Putamen (tissue), 1 donor: ENCODE results near the gene NIPAL4.
"Not testable (repeated sequence)": the region's sequence is repeated elsewhere in the genome, so short reads cannot be mapped to it uniquely, and the experiment has no call there.

Source experiments
- DNase-seq: peaks from one replicate; pipeline ENCODE4 v3.0.0-alpha.2; 2016; ENCODE audit warnings: low spot score

The NIPAL4 gene

DNA sequence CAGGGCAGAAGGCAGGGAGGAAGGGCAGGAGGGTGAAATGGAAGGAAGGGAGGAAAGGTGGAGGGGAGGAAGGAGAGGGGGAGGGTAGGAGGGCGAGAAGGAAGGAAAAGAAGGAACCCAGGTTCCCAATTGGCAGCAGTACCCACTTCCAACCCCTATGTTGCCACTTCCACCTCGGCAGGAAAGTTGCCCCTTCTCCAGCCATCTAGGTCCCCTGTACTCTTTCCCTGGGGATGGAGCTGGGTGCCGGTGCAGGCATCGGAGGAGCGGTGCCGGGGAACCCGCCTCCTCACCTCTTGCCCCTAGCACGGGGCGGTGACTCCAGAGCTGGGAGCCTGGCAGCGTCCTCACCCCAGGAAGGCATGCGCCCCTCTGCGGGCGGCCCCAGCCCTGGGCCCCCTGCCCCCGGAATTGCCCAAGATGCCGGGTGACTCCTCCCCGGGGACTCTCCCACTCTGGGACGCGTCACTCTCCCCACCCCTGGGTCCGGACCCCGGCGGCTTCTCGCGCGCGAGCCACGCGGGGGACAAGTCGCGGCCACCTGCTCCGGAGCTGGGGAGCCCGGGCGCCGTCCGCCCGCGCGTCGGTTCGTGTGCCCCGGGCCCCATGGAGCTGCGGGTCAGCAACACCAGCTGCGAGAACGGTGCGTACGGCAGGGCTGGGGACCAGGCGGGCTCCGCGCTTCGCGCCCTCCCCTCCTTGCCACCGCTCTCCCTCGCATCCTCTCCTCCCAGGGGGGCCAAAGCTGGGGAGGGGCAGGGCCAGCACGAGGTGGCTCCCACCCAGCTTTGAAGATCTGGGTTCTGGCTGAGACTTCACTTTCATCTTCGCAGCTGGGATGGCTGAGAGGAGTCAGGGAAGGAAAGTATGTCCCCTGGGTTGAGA lies at the start of gene NIPAL4:
Gene NIPAL4, plus strand, starts transcription at position 499 of the 885 bp plus-strand sequence. Its CDS starts 108 bp downstream, at position 607.
- no peak for DNase-seq

DNA sequence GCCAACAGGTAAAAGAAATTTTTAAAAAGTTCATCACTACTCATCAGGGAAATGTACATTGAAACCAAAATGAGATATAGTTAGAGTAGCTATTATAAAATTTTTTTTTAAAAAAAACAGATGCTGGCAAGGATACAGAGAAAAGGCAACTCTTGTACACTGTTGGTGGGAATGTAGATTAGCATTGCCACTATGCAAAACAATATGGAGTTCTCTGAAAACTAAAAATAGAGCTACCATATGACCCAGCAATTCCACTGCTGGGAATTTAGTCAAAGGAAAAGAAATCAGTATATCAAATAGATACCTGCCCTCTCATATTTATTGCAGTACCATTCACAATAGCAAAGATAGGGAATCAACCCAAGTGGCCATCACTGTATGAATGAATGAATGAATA lies 44.2 kb upstream of the NIPAL4 start:
- DNase-seq = no peak

GRCh38 chr5:157419521-157419920 lies 40.5 kb upstream of the NIPAL4 start:
- not testable (repeated sequence) for DNase-seq

DNA sequence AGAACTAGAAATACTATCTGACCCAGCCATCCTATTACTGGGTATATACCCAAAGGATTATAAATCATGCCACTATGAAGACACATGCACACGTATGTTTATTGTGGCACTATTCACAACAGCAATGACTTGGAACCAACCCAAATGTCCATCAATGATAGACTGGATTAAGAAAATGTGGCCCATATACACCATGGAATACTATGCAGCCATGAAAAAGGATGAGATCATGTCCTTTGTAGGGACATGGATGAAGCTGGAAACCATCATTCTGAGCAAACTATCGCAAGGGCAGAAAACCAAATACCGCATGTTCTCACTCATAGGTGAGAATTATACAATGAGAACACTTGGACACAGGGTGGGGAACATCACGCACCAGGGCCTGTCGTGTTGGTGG lies 30.1 kb upstream of the NIPAL4 start:
- not testable (repeated sequence) for DNase-seq

GRCh38 chr5:157431544-157432200 lies 28.3 kb upstream of the NIPAL4 start:
- DNase-seq = peak; percentile 81

DNA sequence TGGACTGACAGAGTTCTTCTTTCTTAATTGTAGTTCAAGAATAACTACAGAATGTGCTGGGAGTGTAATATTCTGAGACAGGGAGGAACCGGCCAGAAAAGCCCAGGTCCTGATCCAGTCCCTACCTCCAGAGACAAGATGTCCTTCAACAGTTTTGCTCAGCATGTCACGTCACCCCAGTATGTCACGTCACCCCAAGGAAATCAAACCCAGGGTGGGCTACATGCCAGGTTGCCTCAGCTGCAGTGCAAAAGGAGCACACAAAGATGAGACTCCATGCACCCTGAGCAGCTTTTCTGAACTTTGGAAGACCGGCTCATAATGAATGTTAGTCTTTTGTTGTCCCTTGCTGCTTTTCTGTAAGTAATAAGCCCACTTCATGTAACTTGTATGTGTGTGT lies 25.9 kb upstream of the NIPAL4 start:
- DNase-seq = no peak

DNA sequence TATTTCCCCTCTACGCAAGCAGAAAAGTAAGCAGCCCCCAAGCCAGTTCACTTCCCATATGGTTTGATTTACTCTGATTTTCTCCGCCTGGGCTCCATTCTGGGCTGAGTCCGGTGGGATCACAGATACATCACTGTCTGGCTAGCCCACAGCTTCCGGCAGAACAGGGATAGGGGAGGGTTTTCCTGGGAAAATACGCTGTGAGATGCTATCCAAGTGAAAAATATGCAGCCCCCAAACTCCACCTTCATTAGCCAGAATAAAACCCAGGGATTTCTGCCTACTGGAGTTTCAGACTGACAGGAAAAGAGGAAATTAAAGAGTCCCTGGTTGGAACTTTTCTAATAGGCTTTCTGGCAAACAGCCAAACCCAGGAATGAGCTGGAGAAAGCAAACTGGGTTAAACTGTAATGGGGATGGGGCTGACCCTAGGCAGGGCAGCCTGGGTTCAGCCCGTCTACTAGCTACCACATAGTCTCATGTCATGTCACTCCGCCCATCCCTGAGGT lies 16.9 kb upstream of the NIPAL4 start:
- no peak for DNase-seq

GRCh38 chr5:157444224-157444623 lies 15.8 kb upstream of the NIPAL4 start:
- DNase-seq = no peak

GRCh38 chr5:157445745-157446411 lies 14.1 kb upstream of the NIPAL4 start:
- DNase-seq = no peak

DNA sequence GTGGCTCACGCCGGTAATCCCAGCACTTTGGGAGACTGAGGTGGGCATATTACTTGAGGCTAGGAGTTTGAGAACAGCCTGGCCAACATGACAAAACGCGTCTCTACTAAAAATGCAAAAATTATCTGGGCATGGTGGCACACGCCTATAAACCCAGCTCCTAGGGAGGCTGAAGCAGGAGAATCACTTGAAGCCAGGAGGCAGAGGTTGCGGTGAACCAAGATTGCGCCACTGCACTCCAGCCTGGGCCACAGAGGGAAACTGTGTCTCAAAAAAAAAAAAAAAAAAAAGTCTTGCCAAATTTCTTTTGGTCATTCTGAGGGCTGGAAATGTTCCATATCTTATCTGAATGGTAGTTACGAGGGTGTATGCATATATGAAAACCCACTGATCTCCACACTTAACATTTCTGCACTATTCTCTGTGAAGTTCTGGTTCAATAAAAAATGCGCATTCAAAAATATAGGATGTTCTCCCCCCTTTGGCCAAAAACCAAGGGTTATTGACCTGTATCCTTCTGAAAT lies 13.5 kb upstream of the NIPAL4 start:
- DNase-seq = no peak

DNA sequence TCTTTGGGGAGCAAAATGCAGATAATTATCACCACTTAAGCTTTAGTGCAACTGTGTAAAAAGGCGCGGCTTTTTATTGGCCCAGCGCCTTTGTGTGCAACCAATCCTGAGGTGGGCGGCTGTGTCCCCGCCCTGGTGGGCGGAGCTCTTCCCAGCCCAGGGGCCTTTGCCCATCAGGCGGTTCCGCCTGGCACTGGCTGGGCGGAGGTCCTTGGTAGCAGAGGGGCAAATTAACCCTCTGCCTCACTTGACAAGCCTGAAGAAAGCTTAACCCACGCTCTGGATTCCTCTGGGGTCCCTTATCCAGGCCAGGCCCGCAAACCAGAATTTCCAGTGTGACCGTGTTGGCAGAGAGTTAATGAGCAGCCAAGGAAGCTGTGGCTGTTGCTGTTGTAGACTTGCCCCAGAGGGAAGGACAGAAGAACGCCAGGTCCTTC lies 12.8 kb upstream of the NIPAL4 start:
- DNase-seq = no peak

GRCh38 chr5:157449011-157449723 lies 10.8 kb upstream of the NIPAL4 start:
- DNase-seq = no peak

- no peak for DNase-seq
These were observed 10.0 kb upstream of the NIPAL4 start for GRCh38 chr5:157450024-157450423.

DNA sequence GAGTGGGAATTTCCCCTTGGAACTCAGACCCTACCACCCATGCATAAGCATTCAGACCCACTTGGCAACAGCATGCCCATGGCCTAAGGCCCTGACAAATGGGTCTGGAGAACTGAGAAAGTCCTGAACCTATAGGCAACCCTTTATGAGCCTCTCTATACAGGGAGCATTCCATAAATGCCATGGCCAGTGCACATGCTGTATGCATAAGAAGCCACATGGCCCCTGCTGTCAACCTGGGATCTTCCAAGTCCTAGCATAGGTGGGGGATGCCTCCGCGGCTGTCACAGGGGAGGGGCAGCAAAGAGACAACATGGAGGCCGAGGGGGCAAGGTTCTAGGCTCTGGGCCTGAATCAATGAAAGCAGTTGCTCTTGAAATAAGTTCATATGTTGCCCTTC lies 8.2 kb upstream of the NIPAL4 start:
- no peak for DNase-seq

GRCh38 chr5:157454273-157454672 lies 5.7 kb upstream of the NIPAL4 start:
- DNase-seq = no peak

GRCh38 chr5:157455057-157455456 lies 5.0 kb upstream of the NIPAL4 start:
- no peak for DNase-seq

DNA sequence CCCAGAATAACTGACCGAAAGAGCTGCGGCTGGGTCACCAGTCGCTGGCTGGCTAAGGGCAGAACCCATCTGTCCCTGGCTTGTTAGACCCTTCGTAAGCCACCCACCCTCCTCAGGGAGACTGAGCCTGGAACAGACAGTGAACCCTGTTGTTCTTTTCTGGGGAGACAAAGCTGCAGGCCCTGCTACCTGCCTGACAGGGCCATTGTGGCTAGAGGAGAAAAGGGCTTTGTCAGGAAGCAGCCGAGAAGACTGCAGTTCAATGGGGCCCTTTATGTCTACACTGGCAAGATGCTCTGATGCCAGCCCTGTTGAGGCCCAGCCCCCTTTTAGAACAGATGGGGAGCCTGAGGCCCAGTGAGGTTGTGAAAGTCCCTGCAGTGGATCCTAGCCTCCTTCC lies 3.7 kb upstream of the NIPAL4 start:
- DNase-seq = peak; percentile 98

DNA sequence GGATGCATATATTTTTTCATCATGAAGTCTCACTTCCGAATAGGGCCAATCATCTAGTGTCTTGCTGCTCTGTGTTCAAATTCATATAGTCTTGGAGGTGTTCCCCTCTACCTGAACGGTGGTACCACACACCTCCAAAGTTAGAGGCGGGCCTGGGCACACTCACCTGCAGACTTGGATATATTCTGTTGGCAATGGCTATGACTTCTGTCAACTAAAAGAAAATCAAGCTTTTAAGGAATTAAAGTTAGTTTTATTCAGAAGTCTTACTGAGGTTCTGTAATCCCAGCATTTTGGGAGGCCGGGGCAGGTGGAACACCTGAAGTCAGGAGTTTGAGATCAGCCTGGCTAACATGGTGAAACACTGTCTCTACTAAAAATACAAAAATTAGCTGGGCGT lies 2.6 kb upstream of the NIPAL4 start:
- no peak for DNase-seq

DNA sequence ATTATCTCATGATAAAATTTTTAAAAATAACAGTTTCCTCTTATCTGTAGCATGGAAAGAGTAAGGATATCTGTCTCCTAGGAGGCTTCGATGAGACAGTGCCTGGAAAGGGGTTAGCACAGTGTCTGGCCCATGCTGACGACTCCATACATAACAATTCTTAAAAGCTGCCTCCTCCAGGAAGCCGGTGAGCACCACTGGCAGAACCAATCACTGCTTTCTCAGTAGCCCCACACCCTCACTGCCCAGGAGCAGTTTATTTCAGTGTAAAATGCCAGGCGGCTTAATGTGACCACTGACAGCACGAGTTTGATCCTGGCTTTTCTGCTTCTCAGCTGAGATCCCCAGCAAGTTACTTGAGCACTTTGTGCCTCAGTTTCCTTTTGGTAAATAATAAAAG lies 1.2 kb upstream of the NIPAL4 start:
- DNase-seq = no peak

DNA sequence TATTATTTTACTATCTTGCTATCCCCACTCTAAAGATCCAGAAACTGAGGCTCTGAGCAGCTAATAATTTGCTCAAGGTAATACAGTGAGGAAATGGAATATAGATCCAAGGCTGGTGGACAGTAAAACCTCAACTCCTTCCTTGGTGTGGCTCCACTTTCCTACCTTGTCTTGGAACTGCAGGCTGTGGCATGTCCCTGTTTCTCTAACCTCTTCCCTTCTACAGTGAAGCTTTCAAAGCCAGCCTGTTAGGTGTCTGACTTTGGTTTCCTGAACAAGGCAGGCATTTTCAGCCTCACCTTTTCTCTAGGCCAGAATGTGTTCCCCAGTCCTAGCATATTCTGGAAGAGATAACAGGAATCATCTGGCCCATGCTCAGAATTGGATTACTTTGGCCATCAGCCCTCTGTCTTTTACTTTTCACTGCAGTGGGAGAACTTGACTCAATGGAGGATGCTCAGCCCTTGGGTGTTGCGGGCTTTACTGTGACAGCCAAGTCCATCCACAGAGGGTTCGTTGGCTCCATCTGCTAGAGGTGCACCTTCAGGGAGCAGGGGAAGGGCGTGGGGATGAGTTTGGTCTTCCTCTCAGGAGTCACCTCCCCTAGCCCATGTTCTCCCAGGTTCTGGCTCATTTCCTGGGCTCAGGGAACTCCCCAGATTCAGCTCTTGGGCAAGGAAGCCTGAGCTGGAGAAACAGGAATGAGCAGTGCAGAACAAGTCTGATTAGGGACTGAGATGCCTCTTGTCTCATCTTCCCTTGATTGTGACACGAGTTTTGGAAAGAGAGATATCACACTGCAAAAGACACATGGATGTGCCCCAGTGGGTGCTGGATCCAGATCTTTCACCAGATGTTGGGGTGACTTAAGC lies 1.1 kb downstream of the NIPAL4 start:
- no peak for DNase-seq

GRCh38 chr5:157463081-157463480 lies 3.1 kb downstream of the NIPAL4 start:
- DNase-seq = no peak
